OCI-LY7 (cell line): Measurements from ENCODE around the gene LLPH. TPM values are rescaled to one million over a fixed set of nuclear protein-coding genes. Genes with fewer than 3 reads are reported as not detected.
A peak's percentile ranks its signal among the peaks of the same experiment; 100 is the strongest.

Experiments used
- BruUV-seq: library from RNA; stranded (reverse); fragments of 400-500 nt; replicated peaks from 2 replicates; lab custom pipeline; 2021; lab: Mats Ljungman, UMichigan
- CTCF ChIA-PET: fragments of 300-600 bp; sonication (Branson Sonifier 250); formaldehyde crosslinking; loops from one replicate; lab custom pipeline; 2022; ENCODE audit warnings: antibody characterized with exemption; ENCODE audit not compliant: unreplicated experiment; lab: Charles Lee
- POLR2A ChIA-PET: fragments of 300-600 bp; sonication (Branson Sonifier 250); formaldehyde crosslinking; loops from one replicate; lab custom pipeline; 2022; ENCODE audit warnings: antibody characterized with exemption; lab: Charles Lee
- DNase-seq: peaks from one replicate; pipeline ENCODE4 v3.0.0-alpha.2; 2015; ENCODE audit warnings: low spot score
- H2AFZ ChIP-seq: fragments of 200-600 bp; sonication (generic), shearing (Covaris generic); 2 replicates; pipeline ENCODE4 v1.6.1; 2014; ENCODE audit warnings: mild to moderate bottlenecking, antibody characterized with exemption, low read length, moderate library complexity
- H3K27ac ChIP-seq: fragments of 200-600 bp; sonication (generic); 2 replicates; pipeline ENCODE4 v1.5.1; 2014; ENCODE audit warnings: mixed run types, low read depth, mild to moderate bottlenecking, moderate library complexity, low read length, inconsistent platforms; ENCODE audit not compliant: poor library complexity, severe bottlenecking
- H3K36me3 ChIP-seq: fragments of 200-600 bp; sonication (generic); 2 replicates; pipeline ENCODE4 v1.6.1; 2014; ENCODE audit warnings: mild to moderate bottlenecking, antibody characterized with exemption, low read length, moderate library complexity, mixed read lengths; ENCODE audit not compliant: insufficient read depth
- H3K4me1 ChIP-seq: fragments of 200-600 bp; sonication (generic); 2 replicates; pipeline ENCODE4 v1.5.1; 2014; ENCODE audit warnings: mild to moderate bottlenecking, low read length; ENCODE audit not compliant: insufficient read depth, poor library complexity, severe bottlenecking
- H3K4me2 ChIP-seq: fragments of 200-600 bp; sonication (generic); 2 replicates; pipeline ENCODE4 v1.6.1; 2014; ENCODE audit warnings: mild to moderate bottlenecking, low read length
- H3K4me3 ChIP-seq: fragments of 200-600 bp; sonication (generic); 2 replicates; pipeline ENCODE4 v1.5.1; 2014; ENCODE audit warnings: mild to moderate bottlenecking, low read depth, low read length; ENCODE audit not compliant: poor library complexity, severe bottlenecking
- H3K79me2 ChIP-seq: fragments of 200-600 bp; sonication (generic); 2 replicates; pipeline ENCODE4 v1.6.1; 2016; ENCODE audit warnings: low read depth, mild to moderate bottlenecking, low read length, moderate library complexity, mixed read lengths; ENCODE audit not compliant: insufficient read depth
- H3K9me2 ChIP-seq: fragments of 200-600 bp; sonication (generic); 2 replicates; pipeline ENCODE4 v1.6.1; 2016; ENCODE audit warnings: mild to moderate bottlenecking, low read length, mixed read lengths; ENCODE audit not compliant: insufficient read depth
- H3K9me3 ChIP-seq: fragments of 200-600 bp; sonication (generic); 2 replicates; pipeline ENCODE4 v1.6.1; 2014; ENCODE audit warnings: mild to moderate bottlenecking, mixed run types, low read length, mixed read lengths
- H4K20me1 ChIP-seq: fragments of 200-600 bp; sonication (generic); 2 replicates; pipeline ENCODE4 v1.6.1; 2014; ENCODE audit warnings: mild to moderate bottlenecking, antibody characterized with exemption, low read length, moderate library complexity, mixed read lengths; ENCODE audit not compliant: insufficient read depth
- CTCF ChIP-seq: fragments of 200-600 bp; sonication (generic); conservative IDR thresholded peaks from 2 replicates; pipeline ENCODE4 v1.5.1; 2014; ENCODE audit warnings: mild to moderate bottlenecking, antibody characterized with exemption, low read length, moderate library complexity, mixed read lengths
- EZH2phosphoT487 ChIP-seq: fragments of 200-600 bp; sonication (generic); IDR thresholded peaks from 2 replicates; pipeline ENCODE4 v1.6.1; 2018; ENCODE audit warnings: low read depth, borderline replicate concordance, mild to moderate bottlenecking, mixed run types, antibody characterized with exemption, low read length, moderate library complexity, mixed read lengths
- intact Hi-C: fragments of 100-400 bp; cut with micrococcal nuclease; formaldehyde crosslinking; loops from one replicate; pipeline ENCODE4 v1.10.0; 2022; ENCODE audit not compliant: unreplicated experiment
- total RNA-seq, 2 experiments: library from RNA; depleted of rRNA in 1 of 2; stranded (reverse); fragments of >200 nt in 1 of 2; shearing (Covaris generic) in 1 of 2; gene quantifications; 2 replicates each; pipeline ENCODE4 v1.2.3, GENCODE V29; 2014 to 2022

The LLPH gene
- total RNA-seq, 2 experiments from 2014 or later, result 5.7 to 39.6 TPM

GRCh38 chr12:66120477-66120876 is 10.1 kb downstream of the LLPH start:
- Histone ChIP-seq H3K4me1 (no peaks in the 10 kb centered on the region), H2AFZ (no peak overlapping the region), H3K9me2 (no peaks in the 10 kb centered on the region), H4K20me1 (no peaks in the 10 kb centered on the region), H3K4me2 (no peak overlapping the region), H3K36me3 (peaks cover 58% of the 10 kb centered on the region), H3K27ac (no peak overlapping the region), H3K9me3 (no peaks in the 10 kb centered on the region), H3K4me3 (no peak overlapping the region), H3K79me2 (0 out of 2 replicates have a peak, but pooled peaks cover under 1% of the 10 kb centered on the region)
- intact Hi-C loops, result no loop called here
- no peak for DNase-seq
- TF ChIP-seq CTCF, result peak; percentile 33; the same call in 1 of the 2 replicates
- no peak for TF ChIP-seq EZH2phosphoT487
- ChIA-PET CTCF (no interaction called here), POLR2A (interaction anchor here (0.5 to 1.9 kb wide), 4 partner anchors 10 to 855 kb away, joined by 3 to 7 read pairs (median 4); partner anchors contain the start of gene LLPH)
- no TSS peak for BruUV-seq

- H3K4me2 ChIP-seq, result no peak overlapping the region
- no peaks in the 10 kb centered on the region for H3K9me3 ChIP-seq
- H3K4me3 ChIP-seq, result no peak overlapping the region
- intact Hi-C loops, result no loop called here
- no peaks in the 10 kb centered on the region for H3K79me2 ChIP-seq
- CTCF ChIA-PET, result no interaction called here
- no TSS peak for BruUV-seq
- H3K27ac ChIP-seq, result no peak overlapping the region
- H3K9me2 ChIP-seq, result no peaks in the 10 kb centered on the region
- TF ChIP-seq CTCF (no peak), EZH2phosphoT487 (no peak)
- no peak for DNase-seq
- H2AFZ ChIP-seq, result no peak overlapping the region
- no peaks in the 10 kb centered on the region for H3K4me1 ChIP-seq
- POLR2A ChIA-PET, result interaction anchor here (0.6 to 1.9 kb wide), 3 partner anchors 11 to 608 kb away, joined by 3 to 7 read pairs (median 3); partner anchors contain the start of gene LLPH
- peaks cover 52% of the 10 kb centered on the region for H3K36me3 ChIP-seq
- H4K20me1 ChIP-seq, result no peaks in the 10 kb centered on the region
Measured at GRCh38 chr12:66119870-66120241, 10.7 kb downstream of the LLPH start.

GRCh38 chr12:66119229-66119869 is 11.2 kb downstream of the LLPH start:
- no peak overlapping the region for H3K4me2 ChIP-seq
- H3K4me3 ChIP-seq, result no peak overlapping the region
- H3K79me2 ChIP-seq, result no peaks in the 10 kb centered on the region
- CTCF ChIA-PET, result no interaction called here
- H3K9me2 ChIP-seq, result no peaks in the 10 kb centered on the region
- no peaks in the 10 kb centered on the region for H3K4me1 ChIP-seq
- H3K36me3 ChIP-seq, result peaks cover 46% of the 10 kb centered on the region
- H2AFZ ChIP-seq, result no peak overlapping the region
- POLR2A ChIA-PET, result interaction anchor here (0.5 to 1.9 kb wide), 4 partner anchors 12 to 609 kb away, joined by 3 to 7 read pairs (median 4); partner anchors contain the start of gene LLPH
- intact Hi-C loops, result no loop called here
- DNase-seq, result no peak
- no peaks in the 10 kb centered on the region for H3K9me3 ChIP-seq
- TF ChIP-seq CTCF (no peak), EZH2phosphoT487 (no peak)
- H4K20me1 ChIP-seq, result no peaks in the 10 kb centered on the region
- BruUV-seq, result no TSS peak
- H3K27ac ChIP-seq, result no peak overlapping the region
